HEK293 (cell line): Measurements from ENCODE around the gene TMEM184B.

ENCODE experiments used
- CTCF ChIA-PET: fragments of 350-600 bp; formaldehyde crosslinking; extraction: SDS; loops from one replicate; lab custom pipeline; 2021; ENCODE audit warnings: antibody characterized with exemption; lab: Yijun Ruan, JAX
- POLR2A ChIA-PET: fragments of 300-600 bp; formaldehyde crosslinking; extraction: SDS; loops from one replicate; lab custom pipeline; 2020; ENCODE audit warnings: antibody characterized with exemption, inconsistent platforms; lab: Yijun Ruan, JAX
- H3K27ac ChIP-seq: fragments of 200-500 bp; sonication (Bioruptor generic); 2 replicates; pipeline ENCODE4 v1.5.1; 2014; ENCODE audit warnings: low read depth, low read length, control low read depth, inconsistent platforms; ENCODE audit errors: extremely low read depth
- H3K36me3 ChIP-seq, 2 experiments: fragments of 200-500 bp in 1 of 2; sonication (Bioruptor generic) in 1 of 2; 1 replicate in 1 of 2; 2 replicates in 1 of 2; pipeline ENCODE4 v1.5.1; 2014 to 2017; ENCODE audit warnings: inconsistent platforms in 2 of 2, low read length in 2 of 2; ENCODE audit not compliant: control insufficient read depth in 2 of 2, insufficient read depth in 1 of 2
- H3K4me1 ChIP-seq: fragments of 200-500 bp; sonication (Bioruptor generic); 2 replicates; pipeline ENCODE4 v1.5.1; 2014; ENCODE audit warnings: mild to moderate bottlenecking, low read length, inconsistent platforms; ENCODE audit not compliant: control insufficient read depth, insufficient read depth
- H3K4me3 ChIP-seq: 2 replicates; pipeline ENCODE4 v1.5.1; 2011; ENCODE audit warnings: low read depth, mild to moderate bottlenecking, control low read depth, low read length, moderate library complexity
- H3K9me3 ChIP-seq: fragments of 200-500 bp; sonication (Bioruptor generic); 2 replicates; pipeline ENCODE4 v1.5.1; 2014; ENCODE audit warnings: low read depth, low read length, inconsistent platforms; ENCODE audit not compliant: control insufficient read depth, insufficient read depth
- ELK4 ChIP-seq: IDR thresholded peaks from 2 replicates; pipeline ENCODE4 v1.6.1; 2011; ENCODE audit warnings: mild to moderate bottlenecking, low read depth, low read length, borderline replicate concordance
- GLI2 ChIP-seq: fragments of 450-650 bp; formaldehyde crosslinking; IDR thresholded peaks from 2 replicates; pipeline ENCODE4; 2017; ENCODE audit warnings: missing biosample characterization, missing genetic modification characterization, low read depth, borderline replicate concordance
- KLF10 ChIP-seq: fragments of 450-650 bp; IDR thresholded peaks from 2 replicates; pipeline ENCODE4 v1.5.1; 2018; ENCODE audit warnings: missing biosample characterization, mild to moderate bottlenecking, missing genetic modification characterization
- PBX3 ChIP-seq: sonication (generic); formaldehyde crosslinking; IDR thresholded peaks from 2 replicates; pipeline ENCODE4 v1.8.1; 2022; ENCODE audit warnings: mild to moderate bottlenecking, moderate library complexity, missing genetic modification reagents
- SP2 ChIP-seq: fragments of 450-650 bp; formaldehyde crosslinking; IDR thresholded peaks from 2 replicates; pipeline ENCODE4 v1.5.1; 2016; ENCODE audit warnings: missing biosample characterization, missing genetic modification characterization
- ZFP37 ChIP-seq: fragments of 450-650 bp; formaldehyde crosslinking; IDR thresholded peaks from 2 replicates; pipeline ENCODE4 v1.5.1; 2016; ENCODE audit warnings: missing biosample characterization, missing genetic modification characterization
- ZNF138 ChIP-seq: fragments of 450-650 bp; formaldehyde crosslinking; IDR thresholded peaks from 2 replicates; pipeline ENCODE4 v1.5.1; 2016; ENCODE audit warnings: missing biosample characterization, missing genetic modification characterization, borderline replicate concordance
- ZNF16 ChIP-seq: fragments of 450-650 bp; formaldehyde crosslinking; IDR thresholded peaks from 2 replicates; pipeline ENCODE4 v1.5.1; 2016; ENCODE audit warnings: low read depth, missing biosample characterization, missing genetic modification characterization
- ZNF169 ChIP-seq: fragments of 450-650 bp; formaldehyde crosslinking; IDR thresholded peaks from 2 replicates; pipeline ENCODE4 v1.5.1; 2016; ENCODE audit warnings: missing biosample characterization, missing genetic modification characterization
- ZNF274 ChIP-seq, 2 experiments: fragments of 200-500 bp in 1 of 2; fragments of 450-650 bp in 1 of 2; sonication (Bioruptor generic) in 1 of 2; formaldehyde crosslinking in 1 of 2; IDR thresholded peaks; 2 replicates each; pipeline versions ENCODE4 v1.5.1 to v1.6.1; 2014 to 2016; ENCODE audit warnings: borderline replicate concordance in 1 of 2, inconsistent platforms in 1 of 2, low read length in 1 of 2, missing biosample characterization in 1 of 2, missing genetic modification characterization in 1 of 2
- ZNF302 ChIP-seq: fragments of 450-650 bp; formaldehyde crosslinking; IDR thresholded peaks from 2 replicates; pipeline ENCODE4 v1.5.1; 2016; ENCODE audit warnings: missing biosample characterization, missing genetic modification characterization, low read depth
- ZNF416 ChIP-seq: fragments of 450-650 bp; formaldehyde crosslinking; IDR thresholded peaks from 2 replicates; pipeline ENCODE4 v1.5.1; 2016; ENCODE audit warnings: missing biosample characterization, missing genetic modification characterization
- ZNF510 ChIP-seq: fragments of 450-650 bp; formaldehyde crosslinking; IDR thresholded peaks from 2 replicates; pipeline ENCODE4 v1.5.1; 2018; ENCODE audit warnings: mild to moderate bottlenecking, missing genetic modification characterization, missing biosample characterization; ENCODE audit not compliant: insufficient replicate concordance
- ZNF701 ChIP-seq: fragments of 450-650 bp; formaldehyde crosslinking; IDR thresholded peaks from 2 replicates; pipeline ENCODE4 v1.5.1; 2016; ENCODE audit warnings: missing biosample characterization, missing genetic modification characterization
- ZNF76 ChIP-seq: fragments of 450-650 bp; formaldehyde crosslinking; IDR thresholded peaks from 2 replicates; pipeline ENCODE4; 2016; ENCODE audit warnings: low read depth, missing biosample characterization, missing genetic modification characterization, borderline replicate concordance
- ZNF768 ChIP-seq: fragments of 450-650 bp; formaldehyde crosslinking; IDR thresholded peaks from 2 replicates; pipeline ENCODE4 v1.5.1; 2018; ENCODE audit warnings: missing biosample characterization, mild to moderate bottlenecking, missing genetic modification characterization
- ZSCAN5A ChIP-seq: fragments of 450-650 bp; formaldehyde crosslinking; IDR thresholded peaks from 2 replicates; pipeline ENCODE4 v1.5.1; 2016; ENCODE audit warnings: missing biosample characterization, missing genetic modification characterization
- TF ChIP-seq, protein P1 (sequence below): fragments of 450-650 bp; formaldehyde crosslinking; IDR thresholded peaks from 2 replicates; pipeline ENCODE4 v1.5.1; 2017; ENCODE audit warnings: missing biosample characterization, missing genetic modification characterization
- TF ChIP-seq, protein P2 (sequence below): fragments of 450-650 bp; formaldehyde crosslinking; optimal IDR thresholded peaks from 2 replicates; pipeline ENCODE3; 2016; ENCODE audit warnings: missing biosample characterization, mild to moderate bottlenecking, missing genetic modification characterization
- TF ChIP-seq, protein P3 (sequence below): fragments of 450-650 bp; formaldehyde crosslinking; IDR thresholded peaks from 2 replicates; pipeline ENCODE4 v1.5.1; 2016; ENCODE audit warnings: missing biosample characterization, missing genetic modification characterization

Gene TMEM184B

DNA sequence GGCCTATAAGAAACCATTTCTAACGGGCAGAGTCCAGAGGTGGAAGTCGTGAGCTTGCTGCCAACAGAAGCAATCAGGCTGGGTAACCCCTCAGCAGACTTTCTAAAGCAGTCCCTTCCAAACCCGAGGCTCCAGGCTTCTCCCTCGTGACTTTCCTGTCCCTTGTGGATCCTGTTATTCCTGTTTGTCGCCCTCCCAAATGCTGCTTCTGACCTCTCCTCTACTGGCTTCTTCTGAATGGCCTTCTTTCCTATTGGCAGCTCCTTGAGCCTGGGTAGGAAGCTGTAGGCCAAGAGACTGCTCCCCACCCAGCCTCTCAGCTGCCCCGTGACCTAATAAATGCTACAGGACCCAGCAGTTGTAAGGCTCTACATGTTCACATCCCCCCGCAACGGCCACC lies 36.0 kb downstream of the TMEM184B start:
- no peak overlapping the region for H3K4me3 ChIP-seq
- ChIA-PET CTCF (no interaction called here), POLR2A (no interaction called here)
- H3K27ac ChIP-seq = no peak overlapping the region
- TF ChIP-seq ZNF416 (tag by site-specific recombination) = no peak
- TF ChIP-seq, protein P1, sequence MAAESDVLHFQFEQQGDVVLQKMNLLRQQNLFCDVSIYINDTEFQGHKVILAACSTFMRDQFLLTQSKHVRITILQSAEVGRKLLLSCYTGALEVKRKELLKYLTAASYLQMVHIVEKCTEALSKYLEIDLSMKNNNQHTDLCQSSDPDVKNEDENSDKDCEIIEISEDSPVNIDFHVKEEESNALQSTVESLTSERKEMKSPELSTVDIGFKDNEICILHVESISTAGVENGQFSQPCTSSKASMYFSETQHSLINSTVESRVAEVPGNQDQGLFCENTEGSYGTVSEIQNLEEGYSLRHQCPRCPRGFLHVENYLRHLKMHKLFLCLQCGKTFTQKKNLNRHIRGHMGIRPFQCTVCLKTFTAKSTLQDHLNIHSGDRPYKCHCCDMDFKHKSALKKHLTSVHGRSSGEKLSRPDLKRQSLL (tag by site-specific recombination) = no peak
- TF ChIP-seq SP2 = no peak
- no peak for TF ChIP-seq ZNF768 (tag by site-specific recombination)
- TF ChIP-seq ZFP37 (tag by site-specific recombination) = no peak
- no peak for TF ChIP-seq ZNF169 (tag by site-specific recombination)
- no peak for TF ChIP-seq ZNF138 (tag by site-specific recombination)
- TF ChIP-seq ZNF16 = no peak
- no peak for TF ChIP-seq ELK4
- TF ChIP-seq ZNF302 (tag by site-specific recombination) = no peak
- no peak for TF ChIP-seq GLI2 (tag by site-specific recombination)
- TF ChIP-seq, protein P2, sequence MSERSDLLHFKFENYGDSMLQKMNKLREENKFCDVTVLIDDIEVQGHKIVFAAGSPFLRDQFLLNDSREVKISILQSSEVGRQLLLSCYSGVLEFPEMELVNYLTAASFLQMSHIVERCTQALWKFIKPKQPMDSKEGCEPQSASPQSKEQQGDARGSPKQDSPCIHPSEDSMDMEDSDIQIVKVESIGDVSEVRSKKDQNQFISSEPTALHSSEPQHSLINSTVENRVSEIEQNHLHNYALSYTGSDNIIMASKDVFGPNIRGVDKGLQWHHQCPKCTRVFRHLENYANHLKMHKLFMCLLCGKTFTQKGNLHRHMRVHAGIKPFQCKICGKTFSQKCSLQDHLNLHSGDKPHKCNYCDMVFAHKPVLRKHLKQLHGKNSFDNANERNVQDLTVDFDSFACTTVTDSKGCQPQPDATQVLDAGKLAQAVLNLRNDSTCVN (tag by site-specific recombination) = no peak
- no peak for TF ChIP-seq ZSCAN5A (tag by site-specific recombination)
- TF ChIP-seq ZNF510 (tag by site-specific recombination) = no peak
- TF ChIP-seq KLF10 (tag by site-specific recombination) = no peak
- TF ChIP-seq, protein P3, sequence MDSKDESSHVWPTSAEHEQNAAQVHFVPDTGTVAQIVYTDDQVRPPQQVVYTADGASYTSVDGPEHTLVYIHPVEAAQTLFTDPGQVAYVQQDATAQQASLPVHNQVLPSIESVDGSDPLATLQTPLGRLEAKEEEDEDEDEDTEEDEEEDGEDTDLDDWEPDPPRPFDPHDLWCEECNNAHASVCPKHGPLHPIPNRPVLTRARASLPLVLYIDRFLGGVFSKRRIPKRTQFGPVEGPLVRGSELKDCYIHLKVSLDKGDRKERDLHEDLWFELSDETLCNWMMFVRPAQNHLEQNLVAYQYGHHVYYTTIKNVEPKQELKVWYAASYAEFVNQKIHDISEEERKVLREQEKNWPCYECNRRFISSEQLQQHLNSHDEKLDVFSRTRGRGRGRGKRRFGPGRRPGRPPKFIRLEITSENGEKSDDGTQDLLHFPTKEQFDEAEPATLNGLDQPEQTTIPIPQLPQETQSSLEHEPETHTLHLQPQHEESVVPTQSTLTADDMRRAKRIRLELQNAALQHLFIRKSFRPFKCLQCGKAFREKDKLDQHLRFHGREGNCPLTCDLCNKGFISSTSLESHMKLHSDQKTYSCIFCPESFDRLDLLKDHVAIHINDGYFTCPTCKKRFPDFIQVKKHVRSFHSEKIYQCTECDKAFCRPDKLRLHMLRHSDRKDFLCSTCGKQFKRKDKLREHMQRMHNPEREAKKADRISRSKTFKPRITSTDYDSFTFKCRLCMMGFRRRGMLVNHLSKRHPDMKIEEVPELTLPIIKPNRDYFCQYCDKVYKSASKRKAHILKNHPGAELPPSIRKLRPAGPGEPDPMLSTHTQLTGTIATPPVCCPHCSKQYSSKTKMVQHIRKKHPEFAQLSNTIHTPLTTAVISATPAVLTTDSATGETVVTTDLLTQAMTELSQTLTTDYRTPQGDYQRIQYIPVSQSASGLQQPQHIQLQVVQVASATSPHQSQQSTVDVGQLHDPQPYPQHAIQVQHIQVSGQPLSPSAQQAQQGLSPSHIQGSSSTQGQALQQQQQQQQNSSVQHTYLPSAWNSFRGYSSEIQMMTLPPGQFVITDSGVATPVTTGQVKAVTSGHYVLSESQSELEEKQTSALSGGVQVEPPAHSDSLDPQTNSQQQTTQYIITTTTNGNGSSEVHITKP (tag by site-specific recombination) = no peak
- TF ChIP-seq ZNF274 (IDR thresholded peaks at IDR 0.05; ENCODE audit: low read length) = no peak
- no peak for TF ChIP-seq ZNF274 (tag by site-specific recombination; IDR thresholded peaks at IDR 0.05; ENCODE audit: borderline replicate concordance)
- no peak for TF ChIP-seq ZNF76 (tag by site-specific recombination)
- no peak for TF ChIP-seq PBX3
- no peak for TF ChIP-seq ZNF701 (tag by site-specific recombination)
- H3K36me3 ChIP-seq = peaks cover 0 to 78% of the 10 kb centered on the region in 2 experiments; a peak in 2 of 3 replicates
- H3K9me3 ChIP-seq = no peaks in the 10 kb centered on the region
- H3K4me1 ChIP-seq = no peaks in the 10 kb centered on the region
